K562 (cell line): ENCODE results near the gene C12orf42. TPM values are rescaled to one million over a fixed set of nuclear protein-coding genes. Genes with fewer than 3 reads are reported as not detected.
"Not testable (repeated sequence)": the region's sequence is repeated elsewhere in the genome, so short reads cannot be mapped to it uniquely, and the experiment has no call there.

Experiments
- ATAC-seq: fragments of 200-7000 bp; cut with Tn5 transposase; 3 replicates; pipeline ENCODE4 v1.9.1; 2020; ENCODE audit warnings: moderate library complexity
- BruUV-seq: library from RNA; stranded (reverse); fragments of 400-500 nt; replicated peaks from 2 replicates; lab custom pipeline; 2021; lab: Mats Ljungman, UMichigan
- CTCF ChIA-PET: fragments of 300-600 bp; formaldehyde crosslinking; extraction: SDS; loops from one replicate; lab custom pipeline; 2021; ENCODE audit warnings: low intra/inter-chr PET ratio; lab: Yijun Ruan, JAX
- POLR2A ChIA-PET: fragments of 300-600, 350-650 bp; sonication (Branson Sonifier 250); formaldehyde crosslinking; extraction: SDS; loops from one replicate; lab custom pipeline; 2021; ENCODE audit warnings: antibody characterized with exemption, inconsistent platforms; lab: Yijun Ruan, JAX
- DNase-seq, 4 experiments: peaks; one replicate each; pipeline versions ENCODE4 v3.0.0 to v3.0.0-alpha.2; 2011 to 2018; ENCODE audit warnings: low spot score in 3 of 4, mixed read lengths in 3 of 4; ENCODE audit errors: extremely low read depth in 1 of 4
- FAIRE-seq: peaks from 2 replicates; lab custom pipeline; 2011; peaks lifted over from hg19 to GRCh38; lab: Jason Lieb, UNC
- H2AFZ ChIP-seq: 2 replicates; pipeline ENCODE4 v1.6.0; 2011; ENCODE audit warnings: low read depth, low read length, control low read depth, inconsistent platforms
- H3K27ac ChIP-seq: fragments of 200-600 bp; 3 replicates; pipeline ENCODE4 v1.8.0; 2011; ENCODE audit warnings: low read depth, mild to moderate bottlenecking, control low read depth, inconsistent platforms, low read length, moderate library complexity, mixed read lengths; ENCODE audit errors: extremely low read depth
- H3K27me3 ChIP-seq, 2 experiments: fragments of 300-600 bp in 1 of 2; 2 replicates in 1 of 2; 3 replicates in 1 of 2; pipeline versions ENCODE4 v1.6.0 to v1.8.0; 2011; ENCODE audit warnings: inconsistent platforms in 2 of 2, low read length in 2 of 2, mild to moderate bottlenecking in 1 of 2, mixed read lengths in 1 of 2, moderate library complexity in 1 of 2; ENCODE audit not compliant: control insufficient read depth in 2 of 2, insufficient read depth in 2 of 2
- H3K36me3 ChIP-seq: fragments of 300-600 bp; 3 replicates; pipeline ENCODE4 v1.8.0; 2011; ENCODE audit warnings: mild to moderate bottlenecking, low read length, inconsistent platforms; ENCODE audit not compliant: control insufficient read depth, insufficient read depth
- H3K4me1 ChIP-seq, 2 experiments: fragments of 200-600 bp in 1 of 2; replicated peaks in 1 of 2; 2 replicates in 1 of 2; 3 replicates in 1 of 2; pipeline versions ENCODE4 v1.5.1 to v1.8.0; 2011; ENCODE audit warnings: inconsistent platforms in 2 of 2, low read length in 2 of 2, mild to moderate bottlenecking in 1 of 2, mixed read lengths in 1 of 2, moderate library complexity in 1 of 2; ENCODE audit not compliant: control insufficient read depth in 2 of 2, insufficient read depth in 2 of 2
- H3K4me2 ChIP-seq: 2 replicates; pipeline ENCODE4 v1.6.1; 2011; ENCODE audit warnings: low read length, control low read depth, inconsistent platforms, mixed read lengths; ENCODE audit not compliant: insufficient read depth
- H3K4me3 ChIP-seq: fragments of 200-600 bp; sonication (generic), shearing (Covaris generic); 2 replicates; pipeline ENCODE4 v1.5.1; 2016; ENCODE audit warnings: control low read depth, inconsistent platforms
- H3K79me2 ChIP-seq: fragments of 200-600 bp; 3 replicates; pipeline ENCODE4 v1.8.0; 2011; ENCODE audit warnings: low read length, inconsistent platforms; ENCODE audit not compliant: control insufficient read depth, insufficient read depth
- H3K9ac ChIP-seq, 2 experiments: 2 replicates each; pipeline versions ENCODE4 v1.6.0 to v1.6.1; 2011; ENCODE audit warnings: low read depth in 2 of 2, low read length in 2 of 2, control low read depth in 1 of 2, inconsistent platforms in 1 of 2, mild to moderate bottlenecking in 1 of 2, mixed read lengths in 1 of 2; ENCODE audit not compliant: insufficient read depth in 1 of 2
- H3K9me1 ChIP-seq: one replicate; pipeline ENCODE4 v1.6.0; 2011; ENCODE audit warnings: inconsistent platforms, mild to moderate bottlenecking, low read length, moderate library complexity; ENCODE audit not compliant: control insufficient read depth, insufficient read depth
- H3K9me3 ChIP-seq: replicated peaks from 2 replicates; pipeline ENCODE4 v1.5.1; 2011; ENCODE audit warnings: low read depth, low read length, inconsistent platforms; ENCODE audit not compliant: control insufficient read depth, insufficient read depth
- H4K20me1 ChIP-seq: replicated peaks from 2 replicates; pipeline ENCODE4 v1.6.1; 2011; ENCODE audit warnings: low read length, inconsistent platforms, mixed read lengths; ENCODE audit not compliant: control insufficient read depth, insufficient read depth
- BHLHE40 ChIP-seq: IDR thresholded peaks from 2 replicates; pipeline ENCODE4 v1.6.1; 2011; ENCODE audit warnings: low read length, improper control_type of control experiment
- KLF16 ChIP-seq: IDR thresholded peaks from 2 replicates; pipeline ENCODE4 v1.6.1; 2016; ENCODE audit warnings: antibody characterized with exemption
- PTTG1 ChIP-seq: fragments of 450-650 bp; IDR thresholded peaks from 2 replicates; pipeline ENCODE4 v1.6.1; 2016; ENCODE audit warnings: low read depth, mild to moderate bottlenecking, missing genetic modification characterization, missing compliant biosample characterization
- ZNF445 ChIP-seq: fragments of 250-450 bp; sonication (Bioruptor Pico); IDR thresholded peaks from 2 replicates; pipeline ENCODE4 v1.4.0; 2020; ENCODE audit warnings: low read depth, mild to moderate bottlenecking, moderate library complexity
- ZSCAN29 ChIP-seq: fragments of 450-650 bp; IDR thresholded peaks from 2 replicates; pipeline ENCODE4 v1.6.1; 2017
- WGBS: fragments of 100-300 bp; shearing (Covaris generic); methylation state at CpG from one replicate; pipeline ENCODE4 v1.1.6; 2016; ENCODE audit warnings: low coverage, mixed read lengths; ENCODE audit not compliant: insufficient coverage; ENCODE audit errors: missing lambda C conversion rate; 5-methylcytosine and 5-hydroxymethylcytosine counted together
- in situ Hi-C: fragments of 300-500 bp; cut with MboI; formaldehyde crosslinking; loops from 4 replicates; pipeline ENCODE4 v1.15.0; 2018; ENCODE audit warnings: inconsistent platforms, mixed read lengths
- intact Hi-C: fragments of 100-400 bp; cut with micrococcal nuclease; formaldehyde crosslinking; loops from 2 replicates; pipeline ENCODE4 v1.14.2; 2022
- polyA plus RNA-seq, 8 experiments: library from polyadenylated mRNA; depleted of rRNA in 4 of 8; stranded (reverse) in 5 of 8; unstranded in 3 of 8; fragments of >200 nt; fragmentation: Nextera tagmentation in 2 of 8; fragmentation: Illumina TruSeq in 1 of 8; extraction: Ambion mirVana in 2 of 8; extraction: Trizol in 1 of 8; gene quantifications; 2 replicates each; pipeline versions ENCODE4 v1.2.1 to v1.2.3, GENCODE V29; 2011 to 2014; ENCODE audit warnings: inconsistent platforms in 1 of 8, missing spikeins in 1 of 8
- total RNA-seq, 7 experiments: library from RNA; depleted of rRNA in 6 of 7; stranded (reverse); fragments of >200 nt in 6 of 7; fragmentation: Illumina TruSeq in 2 of 7; extraction: Trizol in 2 of 7; gene quantifications; 2 replicates each; pipeline versions ENCODE4 v1.2.1 to v1.2.3, GENCODE V29; 2011 to 2021; ENCODE audit warnings: low replicate concordance in 1 of 7
- TF ChIP-seq, protein P1 (sequence below): fragments of 250-450 bp; sonication (Bioruptor Pico); IDR thresholded peaks from 2 replicates; pipeline ENCODE4 v1.5.0; 2020; ENCODE audit warnings: mild to moderate bottlenecking

The C12orf42 gene
- total and polyA plus RNA-seq, 9 of the 15 experiments (the other 6 are each of a cell fraction or from before 2014, with no cell fraction given), result not detected

DNA sequence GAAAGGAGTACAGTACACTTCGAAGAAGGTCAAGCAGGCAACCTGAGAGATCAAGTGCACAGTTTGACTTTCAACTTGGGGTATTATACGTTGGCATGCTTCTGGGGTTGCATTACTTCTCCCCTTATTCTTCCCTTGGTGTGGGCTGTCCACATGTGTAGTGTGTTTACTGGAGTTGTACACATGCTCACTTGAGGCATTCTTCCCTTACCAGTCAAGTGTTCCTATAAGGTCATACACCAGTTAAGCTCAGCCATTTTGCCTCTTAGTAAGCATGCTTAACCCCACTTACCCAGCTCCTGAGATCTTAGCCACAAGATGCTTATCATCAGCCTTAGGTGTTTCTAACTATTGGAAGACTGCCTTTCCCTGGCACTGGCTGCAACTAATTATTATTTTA lies 63.8 kb downstream of the C12orf42 start (continued):
- no peak for TF ChIP-seq PTTG1 (tag)

DNA sequence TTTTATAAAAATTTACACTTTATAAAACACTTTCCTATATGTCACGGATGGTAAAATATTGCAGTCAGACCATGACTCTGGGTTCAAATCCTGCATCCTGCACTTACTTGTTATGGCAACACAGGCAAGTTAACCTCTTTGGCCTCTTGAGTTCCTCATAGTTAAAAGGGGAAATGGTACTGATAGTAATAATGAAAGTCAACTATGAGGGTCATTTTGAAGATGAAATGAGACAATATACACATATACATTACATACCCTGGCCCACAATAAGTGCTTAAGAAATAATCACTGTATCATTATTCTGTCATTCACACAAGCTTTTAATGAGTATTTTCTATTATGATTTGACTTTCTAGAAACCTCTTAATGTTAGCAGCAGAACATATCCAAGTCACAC lies 64.4 kb downstream of the C12orf42 start:
- TF ChIP-seq ZSCAN29 (no peak), BHLHE40 (no peak), KLF16 (no peak), ZNF445 (CRISPR knock-in tag) (no peak)
- TF ChIP-seq, protein P1, sequence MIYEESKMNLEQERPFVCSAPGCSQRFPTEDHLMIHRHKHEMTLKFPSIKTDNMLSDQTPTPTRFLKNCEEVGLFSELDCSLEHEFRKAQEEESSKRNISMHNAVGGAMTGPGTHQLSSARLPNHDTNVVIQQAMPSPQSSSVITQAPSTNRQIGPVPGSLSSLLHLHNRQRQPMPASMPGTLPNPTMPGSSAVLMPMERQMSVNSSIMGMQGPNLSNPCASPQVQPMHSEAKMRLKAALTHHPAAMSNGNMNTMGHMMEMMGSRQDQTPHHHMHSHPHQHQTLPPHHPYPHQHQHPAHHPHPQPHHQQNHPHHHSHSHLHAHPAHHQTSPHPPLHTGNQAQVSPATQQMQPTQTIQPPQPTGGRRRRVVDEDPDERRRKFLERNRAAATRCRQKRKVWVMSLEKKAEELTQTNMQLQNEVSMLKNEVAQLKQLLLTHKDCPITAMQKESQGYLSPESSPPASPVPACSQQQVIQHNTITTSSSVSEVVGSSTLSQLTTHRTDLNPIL (CRISPR knock-in tag), result no peak
- intact Hi-C loops, result no loop called here
- H3K27ac ChIP-seq, result no peak overlapping the region
- no peak overlapping the region for H3K4me2 ChIP-seq
- no peak overlapping the region for H3K4me3 ChIP-seq
- ChIA-PET POLR2A (no interaction called here), CTCF (no interaction called here)
- no peaks in the 10 kb centered on the region for H3K9me1 ChIP-seq
- BruUV-seq, result no TSS peak
- FAIRE-seq (no peak), DNase-seq (no peak), ATAC-seq (no peak)
- no peaks in the 10 kb centered on the region for H3K4me1 ChIP-seq
- no peaks in the 10 kb centered on the region; the same call in 1 of the 2 replicates for H3K9me3 ChIP-seq
- in situ Hi-C loops, result no loop called here
- WGBS, result 0% methylated on average over 1 of the region's 1 CpG
- no peak overlapping the region for H2AFZ ChIP-seq
- no peaks in the 10 kb centered on the region for H4K20me1 ChIP-seq
- H3K9ac ChIP-seq, result no peak overlapping the region
- no peaks in the 10 kb centered on the region for H3K79me2 ChIP-seq
- H3K27me3 ChIP-seq, result no peaks in the 10 kb centered on the region
- no peaks in the 10 kb centered on the region for H3K36me3 ChIP-seq

DNA sequence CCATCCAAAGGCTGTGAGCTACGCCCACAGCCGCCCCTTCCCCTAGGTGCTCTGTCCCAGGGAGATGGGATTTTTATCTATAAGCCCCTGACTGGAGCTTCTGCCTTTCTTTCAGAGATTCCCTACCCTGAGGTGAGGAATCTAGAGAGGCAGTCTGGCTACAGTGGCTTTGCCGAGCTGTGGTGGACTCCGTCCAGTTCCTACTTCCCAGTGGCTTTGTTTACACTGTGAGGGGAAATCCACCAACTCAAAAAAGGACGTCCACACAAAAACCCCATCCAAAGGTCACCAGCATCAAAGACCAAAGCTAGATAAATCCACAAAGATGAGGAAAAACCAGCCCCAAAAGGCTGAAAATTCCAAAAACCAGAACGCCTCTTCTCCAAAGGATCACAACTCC lies 70.1 kb downstream of the C12orf42 start:
- H2AFZ ChIP-seq, H3K4me3 ChIP-seq, FAIRE-seq, H3K27ac ChIP-seq, H3K9me3 ChIP-seq, H3K9ac ChIP-seq, DNase-seq, H3K9me1 ChIP-seq, in situ Hi-C loops, H3K27me3 ChIP-seq, H3K36me3 ChIP-seq, H3K79me2 ChIP-seq, BruUV-seq, ATAC-seq, H3K4me2 ChIP-seq, intact Hi-C loops, H3K4me1 ChIP-seq, CTCF ChIA-PET, H4K20me1 ChIP-seq: not testable (repeated sequence)
- 0% methylated on average over 6 of the region's 6 CpGs for WGBS
- POLR2A ChIA-PET, result interaction anchor here (0.7 kb wide), 1 partner anchor 83 kb away, joined by 3 read pairs; no protein-coding TSS in a partner anchor

DNA sequence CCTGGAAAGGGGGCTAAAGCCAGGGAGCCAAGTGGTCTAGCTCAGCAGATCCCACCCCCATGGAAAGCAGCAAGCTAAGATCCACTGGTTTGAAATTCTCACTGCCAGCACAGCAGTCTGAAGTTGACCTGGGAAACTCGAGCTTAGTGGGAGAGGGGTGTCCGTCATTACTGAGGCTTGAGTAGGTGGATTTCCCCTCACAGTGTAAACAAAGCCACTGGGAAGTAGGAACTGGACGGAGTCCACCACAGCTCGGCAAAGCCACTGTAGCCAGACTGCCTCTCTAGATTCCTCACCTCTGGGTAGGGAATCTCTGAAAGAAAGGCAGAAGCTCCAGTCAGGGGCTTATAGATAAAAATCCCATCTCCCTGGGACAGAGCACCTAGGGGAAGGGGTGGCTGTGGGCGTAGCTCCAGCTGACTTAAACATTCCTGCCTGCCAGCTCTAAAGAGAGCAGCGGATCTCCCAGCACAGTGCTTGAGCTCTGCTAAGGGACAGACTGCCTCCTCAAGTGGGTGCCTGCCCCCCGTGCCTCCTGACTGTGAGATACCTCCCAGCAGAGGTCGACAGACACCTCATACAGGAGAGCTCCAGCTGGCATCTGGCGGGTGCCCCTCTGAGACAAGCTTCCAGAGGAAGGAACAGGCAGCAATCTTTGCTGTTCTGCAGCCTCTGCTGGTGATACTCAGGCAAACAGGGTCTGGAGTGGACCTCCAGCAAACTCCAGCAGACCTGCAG lies 70.8 kb downstream of the C12orf42 start:
- H3K36me3 ChIP-seq, H3K27me3 ChIP-seq, intact Hi-C loops, POLR2A ChIA-PET, FAIRE-seq, H2AFZ ChIP-seq, H3K9me1 ChIP-seq, H3K4me1 ChIP-seq, H3K27ac ChIP-seq, H3K9ac ChIP-seq, H4K20me1 ChIP-seq, CTCF ChIA-PET, ATAC-seq, DNase-seq, BruUV-seq, H3K9me3 ChIP-seq, H3K4me3 ChIP-seq, H3K79me2 ChIP-seq, H3K4me2 ChIP-seq, in situ Hi-C loops: not testable (repeated sequence)
- 4% methylated on average over 7 of the region's 9 CpGs for WGBS
